A549 (cell line): ENCODE data around the gene PPP1R2.

Experiments used
- CHD2 ChIP-seq: fragments of 150-350 bp; IDR thresholded peaks from 2 replicates; pipeline ENCODE4 v1.6.1; 2014; ENCODE audit warnings: low read length; ENCODE audit not compliant: partially characterized antibody
- CHD4 ChIP-seq: fragments of 200-600 bp; sonication (generic); IDR thresholded peaks from 2 replicates; pipeline ENCODE4 v1.6.1; 2016; ENCODE audit warnings: antibody characterized with exemption, mild to moderate bottlenecking, borderline replicate concordance
- JUNB ChIP-seq: fragments of >200 bp; sonication (Bioruptor Twin); formaldehyde crosslinking; IDR thresholded peaks from 2 replicates; pipeline ENCODE4 v1.6.1; 2016
- TF ChIP-seq, protein P1 (sequence below): fragments of >200 bp; sonication (Bioruptor Twin); formaldehyde crosslinking; IDR thresholded peaks from 3 replicates; pipeline ENCODE4 v1.5.1; 2016
- TF ChIP-seq, protein P2 (sequence below): fragments of 150-350 bp; IDR thresholded peaks from 2 replicates; pipeline ENCODE4 v1.6.1; 2014; ENCODE audit warnings: low read depth, mild to moderate bottlenecking, low read length

DNA sequence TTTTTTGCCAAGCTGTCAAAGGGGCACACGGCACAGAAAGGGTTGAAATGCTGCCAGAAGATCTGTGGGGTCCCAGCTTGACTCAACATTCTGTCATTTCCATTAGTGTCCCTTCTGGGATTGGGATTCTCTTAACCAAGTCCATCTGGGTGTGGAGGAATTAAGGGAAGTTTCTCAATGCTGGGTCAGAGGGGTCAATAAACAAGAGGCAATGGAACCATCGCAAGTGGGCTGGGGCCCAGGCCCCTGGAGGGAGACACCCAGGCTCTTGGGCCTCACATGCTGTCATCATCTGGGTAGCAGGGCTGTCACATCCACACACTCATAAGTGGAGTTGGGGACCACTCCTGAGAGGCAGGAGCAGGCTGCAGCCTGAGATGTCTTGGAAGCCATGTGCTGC is 48.7 kb upstream of the PPP1R2 start:
- TF ChIP-seq, protein P1, sequence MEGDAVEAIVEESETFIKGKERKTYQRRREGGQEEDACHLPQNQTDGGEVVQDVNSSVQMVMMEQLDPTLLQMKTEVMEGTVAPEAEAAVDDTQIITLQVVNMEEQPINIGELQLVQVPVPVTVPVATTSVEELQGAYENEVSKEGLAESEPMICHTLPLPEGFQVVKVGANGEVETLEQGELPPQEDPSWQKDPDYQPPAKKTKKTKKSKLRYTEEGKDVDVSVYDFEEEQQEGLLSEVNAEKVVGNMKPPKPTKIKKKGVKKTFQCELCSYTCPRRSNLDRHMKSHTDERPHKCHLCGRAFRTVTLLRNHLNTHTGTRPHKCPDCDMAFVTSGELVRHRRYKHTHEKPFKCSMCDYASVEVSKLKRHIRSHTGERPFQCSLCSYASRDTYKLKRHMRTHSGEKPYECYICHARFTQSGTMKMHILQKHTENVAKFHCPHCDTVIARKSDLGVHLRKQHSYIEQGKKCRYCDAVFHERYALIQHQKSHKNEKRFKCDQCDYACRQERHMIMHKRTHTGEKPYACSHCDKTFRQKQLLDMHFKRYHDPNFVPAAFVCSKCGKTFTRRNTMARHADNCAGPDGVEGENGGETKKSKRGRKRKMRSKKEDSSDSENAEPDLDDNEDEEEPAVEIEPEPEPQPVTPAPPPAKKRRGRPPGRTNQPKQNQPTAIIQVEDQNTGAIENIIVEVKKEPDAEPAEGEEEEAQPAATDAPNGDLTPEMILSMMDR, result no peak
- TF ChIP-seq, protein P2, sequence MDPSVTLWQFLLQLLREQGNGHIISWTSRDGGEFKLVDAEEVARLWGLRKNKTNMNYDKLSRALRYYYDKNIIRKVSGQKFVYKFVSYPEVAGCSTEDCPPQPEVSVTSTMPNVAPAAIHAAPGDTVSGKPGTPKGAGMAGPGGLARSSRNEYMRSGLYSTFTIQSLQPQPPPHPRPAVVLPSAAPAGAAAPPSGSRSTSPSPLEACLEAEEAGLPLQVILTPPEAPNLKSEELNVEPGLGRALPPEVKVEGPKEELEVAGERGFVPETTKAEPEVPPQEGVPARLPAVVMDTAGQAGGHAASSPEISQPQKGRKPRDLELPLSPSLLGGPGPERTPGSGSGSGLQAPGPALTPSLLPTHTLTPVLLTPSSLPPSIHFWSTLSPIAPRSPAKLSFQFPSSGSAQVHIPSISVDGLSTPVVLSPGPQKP, result no peak
- TF ChIP-seq CHD4 (no peak), JUNB (no peak), CHD2 (no peak)
